NCI-H446 treated with DMSO at 0.1 percent for 48 hours (cell line): Measurements from ENCODE around the gene AUTS2.

Experiments used
- DNase-seq: peaks from one replicate; lab custom pipeline; 2025; lab: John Stamatoyannopoulos, UW

The AUTS2 gene

DNA sequence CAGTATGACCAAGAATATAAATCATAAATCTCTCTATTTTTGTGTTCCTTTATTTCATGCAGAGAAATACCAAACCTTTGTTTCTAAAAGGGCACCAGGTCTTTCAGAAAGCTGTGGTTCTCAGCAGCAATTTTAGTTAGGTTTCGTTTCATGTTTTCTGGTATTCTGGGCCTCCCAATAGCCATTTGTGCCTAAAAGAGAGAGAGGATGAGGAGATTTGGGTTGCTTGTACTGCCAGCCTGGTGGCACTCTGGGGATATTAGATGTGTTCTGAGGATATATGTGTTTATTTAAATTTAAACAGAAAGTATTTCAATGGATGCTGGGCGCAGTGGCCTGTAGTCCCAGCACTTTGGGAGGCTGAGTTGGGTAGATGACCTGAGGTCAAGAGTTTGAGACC is 471.7 kb downstream of the AUTS2 start:
- no peak for DNase-seq

DNA sequence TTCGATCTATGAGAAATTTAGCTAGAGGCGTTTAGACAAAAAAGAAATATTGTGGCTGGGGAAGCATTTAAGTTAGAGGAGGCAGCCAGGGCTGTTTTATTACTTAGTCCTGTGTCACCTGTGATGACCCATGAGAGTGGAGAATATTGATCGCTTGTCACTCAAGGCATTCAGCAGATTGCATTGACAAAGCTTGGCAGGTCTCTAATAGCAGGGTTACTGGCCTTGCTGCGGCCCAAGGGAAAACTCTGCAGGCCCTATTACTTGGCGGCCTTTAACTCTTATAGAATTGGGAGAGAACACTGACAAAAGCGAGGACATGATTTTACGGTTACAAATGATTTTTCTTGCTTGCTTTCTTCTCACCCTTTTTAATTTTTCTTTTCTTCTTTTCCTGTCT is 473.5 kb downstream of the AUTS2 start:
- DNase-seq: no peak

DNA sequence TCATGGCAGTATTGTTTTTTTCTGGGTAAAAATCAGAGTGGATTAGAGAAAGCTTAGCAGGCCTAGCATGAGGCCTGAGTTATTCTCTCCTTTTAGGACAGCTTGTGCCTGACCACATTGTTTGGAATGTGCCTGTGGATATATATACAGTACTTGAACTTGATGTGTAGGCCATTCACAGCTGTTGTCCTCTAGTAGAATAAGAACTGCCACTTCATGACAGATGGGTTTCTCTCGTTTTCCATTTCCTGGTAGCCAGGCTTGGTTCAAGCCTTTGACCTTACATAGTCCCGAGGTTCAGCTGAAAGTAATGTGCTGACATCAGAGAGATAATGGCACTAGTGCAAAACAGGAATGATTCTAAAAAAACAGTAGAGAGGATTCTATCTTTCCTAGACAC is 473.9 kb downstream of the AUTS2 start:
- no peak for DNase-seq

DNA sequence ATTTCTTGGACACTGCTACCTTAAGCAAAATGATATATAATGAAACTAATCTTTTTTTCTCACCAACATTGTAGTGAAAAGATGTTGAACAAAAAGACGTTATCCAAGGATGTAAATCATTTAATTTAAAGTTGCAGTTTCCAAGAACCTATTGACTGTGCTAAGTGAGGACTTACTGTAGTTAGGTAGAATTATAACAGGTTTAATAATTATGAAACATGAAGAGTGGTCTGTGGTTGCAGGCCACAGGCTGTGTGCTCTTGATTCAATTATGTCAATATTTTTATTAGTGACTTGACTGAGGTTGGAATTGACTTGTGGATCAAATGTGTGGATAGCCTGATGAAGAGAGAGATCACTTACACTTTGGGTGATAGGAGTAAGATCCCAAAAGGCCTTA is 478.1 kb downstream of the AUTS2 start:
- no peak for DNase-seq

DNA sequence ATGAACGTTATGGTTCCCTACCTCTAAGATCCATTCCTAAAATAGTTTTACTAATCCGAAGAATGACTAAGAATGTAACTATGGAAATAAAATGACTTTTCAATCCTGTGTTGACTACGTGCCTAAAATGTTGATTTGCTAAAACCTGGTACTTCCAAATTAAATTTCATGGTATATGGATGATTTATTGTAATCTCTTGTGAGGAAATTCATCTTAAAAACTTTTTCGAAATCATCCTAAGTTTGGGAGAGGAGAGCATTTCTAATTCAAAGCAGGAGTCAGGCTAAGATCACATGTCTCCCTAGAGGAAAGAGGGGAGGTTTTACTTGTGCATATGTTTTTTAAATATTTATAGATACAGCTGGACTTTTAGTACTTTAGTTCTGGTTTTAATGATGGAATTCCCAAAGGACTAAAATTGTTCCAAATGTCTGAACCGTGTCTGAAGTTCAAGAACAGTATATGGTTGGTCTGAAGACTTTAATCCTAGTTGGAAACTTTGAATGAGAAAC is 483.9 kb downstream of the AUTS2 start:
- no peak for DNase-seq

DNA sequence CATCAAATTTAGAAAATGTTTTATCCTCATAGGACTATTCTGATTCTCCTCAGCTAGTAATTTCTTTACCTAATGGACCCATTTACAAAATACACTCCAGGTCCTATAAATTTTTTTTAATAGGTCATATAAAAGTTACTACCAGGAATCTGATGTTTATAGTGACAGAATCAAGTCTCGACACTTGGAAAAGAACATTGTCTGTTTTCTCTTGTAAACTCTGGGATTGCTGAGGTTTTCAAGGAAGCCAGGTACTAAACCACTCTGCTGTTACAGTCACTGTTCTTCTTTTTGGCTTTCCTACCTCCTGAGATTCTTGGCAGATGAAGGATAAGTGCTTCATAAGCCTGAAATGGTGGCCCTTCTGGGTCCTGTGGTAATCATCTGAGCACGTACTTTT is 493.1 kb downstream of the AUTS2 start:
- DNase-seq: no peak

DNA sequence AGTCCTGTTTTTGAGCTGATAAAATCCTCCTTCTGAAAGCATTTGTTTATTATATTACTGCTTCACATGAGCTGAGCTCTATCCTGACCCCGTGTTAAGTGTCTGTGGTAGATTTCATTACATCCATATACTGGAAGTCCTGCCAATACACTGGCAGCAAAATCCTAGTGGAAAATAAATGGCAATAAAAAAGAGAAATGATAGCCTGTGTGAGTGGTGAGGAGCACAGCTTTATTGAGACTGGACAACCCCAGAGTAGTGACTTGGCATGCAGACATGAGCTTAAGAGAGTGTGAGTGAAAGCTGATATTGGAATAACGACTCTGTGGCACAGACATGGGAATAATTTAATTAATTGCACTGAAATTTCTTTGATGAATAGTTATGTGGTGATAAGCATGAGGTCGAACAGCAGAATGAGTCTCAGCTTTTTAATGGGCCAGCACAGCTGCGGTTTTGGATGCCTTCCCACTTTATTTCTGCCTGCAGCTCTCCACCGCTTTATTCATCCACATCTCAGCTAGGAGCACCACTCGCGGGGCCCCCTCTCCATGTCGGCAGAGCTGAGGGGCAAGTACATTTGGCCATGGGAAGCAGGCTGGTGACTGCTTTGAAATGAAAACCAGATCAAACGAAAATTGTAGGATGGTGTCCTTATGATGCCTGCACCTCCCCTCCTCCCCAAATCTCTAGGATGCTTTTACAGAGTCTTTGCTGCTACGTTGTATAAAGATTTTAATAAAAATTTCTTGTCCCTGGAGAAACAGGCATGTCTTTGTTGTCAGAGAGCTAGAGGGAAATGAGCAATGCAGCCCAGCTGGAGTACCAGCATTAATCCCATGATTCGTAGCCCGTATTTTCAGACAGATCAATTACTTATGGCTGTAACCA is 494.3 kb downstream of the AUTS2 start:
- DNase-seq: peak; percentile 65

DNA sequence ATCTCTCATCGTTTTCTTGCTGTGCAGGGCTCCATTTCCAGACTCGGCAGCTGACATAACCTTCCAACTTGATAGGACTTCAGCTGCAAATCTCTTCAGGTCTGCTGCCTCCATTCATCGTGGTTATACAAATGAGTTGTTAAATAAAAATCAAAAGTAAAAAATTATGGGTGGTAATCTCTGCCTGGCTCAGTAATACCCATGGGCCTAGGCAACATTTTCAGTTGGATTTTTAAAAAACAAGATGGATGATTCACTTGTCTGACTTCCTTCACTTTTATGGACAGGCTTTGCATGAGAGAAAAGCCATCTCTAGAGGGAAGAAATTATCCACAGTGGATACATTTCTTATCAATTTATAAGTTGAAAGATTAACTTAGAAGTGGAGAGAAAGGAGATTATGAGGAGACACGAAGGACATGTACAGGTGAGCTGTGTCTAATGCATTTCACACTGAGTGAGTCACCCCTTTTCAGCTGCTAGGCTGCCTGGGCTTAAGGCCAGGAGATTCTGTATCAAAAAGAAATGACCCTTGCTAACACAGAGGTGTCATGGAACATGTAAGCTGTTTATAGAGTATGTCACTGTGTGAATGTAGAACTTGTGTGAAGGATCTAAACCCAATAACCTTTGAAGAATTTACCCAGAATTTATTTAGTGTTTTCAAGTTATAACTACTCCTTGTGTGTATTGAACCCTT is 495.1 kb downstream of the AUTS2 start:
- DNase-seq: no peak

DNA sequence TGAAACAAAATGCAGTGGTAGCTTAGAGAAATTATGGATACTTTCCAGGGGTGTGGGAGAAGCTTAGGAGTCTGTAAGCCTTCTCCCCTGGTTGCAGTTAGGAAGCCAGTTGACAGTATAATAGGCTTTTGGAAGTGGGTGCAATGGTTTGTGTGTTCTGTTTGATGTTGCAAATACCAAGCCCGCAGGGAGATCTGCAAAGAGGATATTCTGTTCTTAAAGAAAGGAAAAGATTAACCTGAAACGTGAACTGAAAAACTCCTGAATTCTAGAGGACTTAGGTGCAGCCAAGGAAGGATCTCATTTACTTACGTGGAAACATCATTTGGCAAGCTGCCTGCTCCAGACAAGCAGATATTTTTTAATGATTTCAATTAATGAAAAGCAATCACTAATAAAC is 496.6 kb downstream of the AUTS2 start:
- DNase-seq: no peak

DNA sequence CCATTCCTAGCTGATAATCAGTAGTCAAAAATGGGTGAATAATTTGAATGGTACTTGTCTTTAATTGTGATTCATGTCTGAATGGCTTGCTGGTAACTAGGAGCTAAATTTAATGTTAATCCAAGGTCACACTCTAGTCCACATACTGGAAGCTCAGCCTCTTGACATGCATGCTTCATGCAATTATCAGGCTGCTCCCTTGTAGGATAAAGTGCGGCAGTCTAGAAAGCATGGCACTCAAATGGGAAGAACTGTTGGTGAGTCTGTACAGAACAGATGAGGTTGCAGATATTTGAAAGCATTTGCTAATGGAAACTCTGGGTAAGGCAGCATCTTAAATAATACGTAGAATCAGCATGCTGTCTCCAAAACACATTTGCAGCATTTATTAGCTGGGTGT is 499.4 kb downstream of the AUTS2 start:
- DNase-seq: no peak

DNA sequence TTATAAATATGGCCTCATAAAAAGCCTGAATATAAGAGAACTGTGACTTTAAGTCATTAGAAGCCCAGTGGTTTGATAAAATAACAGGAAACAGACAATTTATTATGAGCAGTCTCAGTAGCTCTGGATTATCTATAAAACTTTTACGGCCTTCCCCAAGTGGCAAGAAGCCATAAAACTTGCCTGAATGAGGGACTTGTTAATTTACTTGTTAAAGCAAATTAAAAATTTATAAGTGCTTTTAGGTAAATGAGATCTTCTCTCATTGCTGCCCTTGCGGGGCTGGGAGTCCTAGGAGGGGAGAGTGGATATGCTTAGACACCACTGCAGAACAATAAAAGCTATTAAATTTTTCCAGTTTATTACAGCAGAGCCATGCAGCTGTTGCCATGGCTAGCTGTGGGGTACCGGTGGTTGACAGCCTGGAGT is 499.9 kb downstream of the AUTS2 start:
- DNase-seq: no peak

DNA sequence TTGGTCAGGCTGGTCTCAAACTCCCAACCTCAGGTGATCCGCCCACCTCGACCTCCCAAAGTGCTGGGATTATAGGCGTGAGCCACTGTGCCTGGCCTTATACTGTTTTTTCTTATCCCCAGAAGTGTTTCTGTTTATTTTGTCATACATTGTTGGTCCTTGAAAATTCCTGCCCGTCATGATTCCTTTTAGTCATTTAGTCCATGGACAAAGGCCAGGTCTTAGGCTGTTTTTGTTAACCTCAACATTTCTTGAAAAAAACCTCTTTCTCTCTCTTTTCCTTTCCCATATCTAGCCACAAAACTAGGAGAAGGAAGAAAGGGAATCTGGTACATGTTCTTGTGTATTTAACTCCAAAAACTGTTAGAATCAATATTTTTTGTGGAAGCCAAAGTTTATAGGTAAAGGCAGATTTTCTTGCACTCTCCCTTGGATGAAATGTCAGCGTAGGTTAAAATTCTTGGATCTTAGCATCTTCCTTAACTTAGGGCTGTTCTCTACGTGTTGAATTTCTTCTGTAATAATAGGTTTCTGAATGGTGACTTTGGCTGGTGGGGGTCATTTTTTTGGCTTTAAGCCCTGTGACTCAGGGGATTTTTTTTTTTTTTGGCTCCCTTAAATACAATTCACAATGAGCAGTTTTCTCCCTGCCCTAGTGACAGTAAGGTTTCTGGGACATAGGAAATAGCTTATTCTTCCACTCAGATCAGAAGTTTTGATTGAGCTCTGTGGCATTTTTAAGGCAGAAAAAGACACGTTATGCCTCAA is 500.8 kb downstream of the AUTS2 start:
- DNase-seq: no peak

DNA sequence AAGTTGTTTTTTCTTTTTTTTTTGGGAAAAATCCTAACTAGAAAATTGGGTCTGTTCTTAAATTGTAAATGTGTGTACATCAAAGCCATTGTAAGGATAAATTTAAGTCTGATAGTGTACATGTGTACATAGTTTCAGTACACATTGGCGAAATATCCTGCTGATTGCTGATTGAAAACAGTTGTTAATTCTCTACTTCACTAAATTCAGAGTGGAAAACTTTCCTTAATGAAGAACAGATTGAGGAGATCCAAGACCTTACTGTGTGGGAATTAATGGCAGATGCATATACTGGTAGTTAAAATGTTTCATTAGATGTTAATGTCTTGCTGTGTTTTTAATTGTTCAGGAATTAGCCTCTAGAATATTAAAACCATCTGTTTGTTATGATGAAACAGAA is 506.0 kb downstream of the AUTS2 start:
- DNase-seq: no peak

DNA sequence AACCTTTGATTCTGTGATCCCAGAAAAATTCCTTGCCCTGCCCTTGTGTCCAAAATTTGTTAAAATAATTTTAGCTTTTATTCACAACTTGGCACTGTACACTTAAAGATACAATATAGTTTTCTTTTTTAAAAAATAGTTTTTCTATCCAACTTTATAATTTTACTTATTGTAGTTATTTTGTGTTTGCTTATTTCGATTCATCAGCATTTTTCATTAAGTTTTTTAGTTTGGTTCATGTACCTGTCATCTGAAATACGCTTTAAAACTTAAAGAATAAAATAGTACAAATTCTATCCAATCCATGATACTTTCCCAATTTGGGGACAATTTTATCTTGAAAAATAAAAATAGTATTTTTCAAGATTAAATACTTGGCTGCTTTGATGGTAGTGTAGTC is 514.8 kb downstream of the AUTS2 start:
- DNase-seq: no peak

DNA sequence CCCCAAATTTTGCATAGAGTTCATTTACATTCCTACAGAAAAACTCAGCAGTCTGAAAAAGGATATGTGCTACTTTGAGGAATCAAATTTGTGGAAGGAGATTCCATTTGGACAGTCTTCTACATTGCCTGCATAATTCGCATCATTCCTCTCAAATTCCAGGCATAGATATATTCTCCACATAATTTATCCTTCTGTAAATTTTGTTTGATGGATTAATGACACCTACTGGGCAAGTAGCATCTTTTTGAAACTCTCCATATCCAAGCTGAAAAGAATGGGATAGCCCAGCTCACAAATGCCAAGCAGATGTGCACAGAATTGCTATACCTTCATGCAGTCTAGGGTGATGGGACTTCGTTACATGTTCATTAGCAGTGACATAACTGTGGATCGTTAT is 515.3 kb downstream of the AUTS2 start:
- DNase-seq: no peak

DNA sequence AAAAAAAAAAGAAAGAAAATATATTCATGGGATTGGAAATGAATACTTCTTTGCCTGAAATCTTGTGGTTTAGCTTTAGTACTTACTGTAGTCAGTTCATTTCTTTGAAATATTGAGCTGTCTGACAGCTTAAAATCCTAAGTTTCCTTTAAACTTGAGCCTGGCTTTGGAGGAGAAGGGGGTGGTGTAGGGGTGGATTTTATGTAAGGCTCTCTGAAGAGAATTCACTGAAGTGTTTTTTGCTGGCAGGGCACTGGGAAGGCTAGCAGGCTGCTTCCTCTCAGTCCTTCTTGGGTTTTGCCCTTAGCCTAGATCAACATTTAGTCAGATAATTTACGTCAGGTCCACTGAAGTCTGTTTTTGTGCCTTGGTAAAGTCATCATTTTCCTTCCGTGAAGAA is 516.5 kb downstream of the AUTS2 start:
- DNase-seq: no peak

DNA sequence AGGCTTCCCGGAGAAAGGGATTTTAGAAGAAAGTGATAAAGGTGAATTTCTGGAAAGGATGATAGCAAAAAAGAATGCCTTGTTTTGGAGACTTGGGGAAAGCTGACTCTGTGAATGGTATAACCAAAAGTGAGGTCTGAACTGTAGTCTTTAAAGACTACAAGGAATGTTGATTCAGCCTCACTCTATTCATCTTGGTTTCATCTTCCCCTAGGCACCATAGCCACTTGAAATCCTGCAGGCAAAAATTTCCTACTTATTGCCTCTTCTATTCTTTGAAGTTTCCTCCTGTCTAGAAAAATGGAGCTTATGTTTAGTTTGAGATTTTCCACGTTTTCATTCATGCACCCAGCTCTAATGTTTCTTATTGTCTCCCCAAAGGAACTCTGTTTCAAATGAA is 518.0 kb downstream of the AUTS2 start:
- no peak for DNase-seq

DNA sequence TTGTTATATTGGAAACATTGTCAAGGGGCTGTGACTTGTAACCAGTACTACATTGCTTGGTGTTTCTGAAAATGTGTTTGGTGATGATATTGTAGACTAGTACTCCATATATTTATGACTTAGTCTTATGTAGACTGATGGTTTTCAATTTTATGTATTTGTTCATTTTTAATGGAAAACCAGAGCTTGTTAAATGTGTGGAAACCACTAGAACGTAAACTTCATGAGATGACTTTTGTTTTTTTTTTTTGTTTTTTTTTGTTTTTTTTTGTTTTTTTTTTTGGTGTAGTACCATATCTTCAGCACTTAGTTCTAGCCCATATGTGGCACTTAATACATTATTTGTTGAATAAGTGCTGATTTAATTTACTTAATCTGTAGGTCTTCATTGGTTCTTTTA is 518.6 kb downstream of the AUTS2 start:
- no peak for DNase-seq

DNA sequence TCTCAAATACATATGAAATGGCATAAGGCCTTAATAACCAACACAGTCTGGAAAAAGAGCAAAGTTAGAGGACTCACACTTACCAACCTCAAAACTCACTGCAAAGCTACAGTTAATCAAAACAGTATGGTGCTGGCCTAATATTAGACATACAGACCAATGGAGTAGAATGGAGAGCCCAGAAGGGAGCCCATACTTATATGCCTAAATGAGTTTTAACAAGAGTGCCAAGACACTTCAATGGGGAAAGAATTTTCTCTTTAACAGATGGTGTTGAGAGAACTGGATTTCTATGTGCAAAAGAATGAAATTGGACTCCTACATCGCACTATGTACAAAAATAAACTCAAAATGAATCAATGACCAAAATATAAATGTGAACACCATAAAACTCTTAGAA is 522.6 kb downstream of the AUTS2 start:
- DNase-seq: no peak

DNA sequence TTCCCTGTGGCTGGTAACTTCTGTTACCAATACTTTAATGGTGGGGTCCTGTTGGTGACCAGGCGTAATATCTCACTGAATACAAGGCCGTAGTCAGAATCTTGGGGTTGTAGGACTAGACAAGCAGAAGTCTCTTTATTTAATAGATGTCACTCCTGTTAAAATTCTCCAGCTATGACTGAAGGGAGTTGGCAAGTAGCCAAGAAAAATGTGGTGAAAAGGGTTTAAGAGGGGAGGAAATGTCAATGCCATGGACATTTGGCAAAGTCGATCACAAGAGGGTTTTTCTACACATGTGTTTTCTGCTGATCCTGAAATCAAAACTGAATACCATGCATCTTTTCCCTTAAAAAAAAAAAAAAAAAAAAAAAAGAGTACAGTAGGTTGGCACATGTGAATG is 533.5 kb downstream of the AUTS2 start:
- DNase-seq: no peak

DNA sequence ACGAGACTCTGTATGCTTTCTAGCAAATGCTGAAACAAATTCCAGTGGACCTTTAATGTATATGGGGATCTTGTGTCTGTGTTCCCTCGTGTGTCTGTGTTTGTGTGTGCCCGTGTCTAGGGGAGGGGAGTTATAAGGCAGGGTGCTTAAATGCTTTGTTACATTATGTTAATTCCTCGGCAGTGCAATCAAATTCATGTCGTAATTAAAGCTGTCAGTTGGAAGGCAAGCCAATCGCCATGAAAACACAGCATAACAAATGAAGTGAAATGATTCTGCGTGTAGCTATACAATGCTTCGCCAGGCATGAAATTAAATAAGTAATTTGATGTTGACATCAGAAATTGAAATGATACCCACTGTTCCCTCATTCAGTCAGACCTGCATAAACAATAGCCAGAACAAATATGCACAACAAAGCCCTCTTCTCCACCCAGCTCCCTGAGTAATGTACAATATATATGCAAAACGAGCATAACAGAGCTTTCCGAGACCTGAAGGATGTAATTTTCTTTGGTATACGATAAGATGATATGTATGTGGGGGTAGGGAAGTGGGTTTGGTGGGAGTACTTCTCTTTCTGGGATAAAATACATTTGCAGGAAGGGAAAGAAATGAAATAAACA is 534.1 kb downstream of the AUTS2 start:
- no peak for DNase-seq
